GM19328 (cell line): ENCODE results near the gene GALC.
"Not testable (repeated sequence)": the region's sequence is repeated elsewhere in the genome, so short reads cannot be mapped to it uniquely, and the experiment has no call there.

Experiments
- ATAC-seq: cut with Tn5 transposase; IDR thresholded peaks from one replicate; pipeline ENCODE4 v1.9.1; 2021; ENCODE audit warnings: mild to moderate bottlenecking, moderate library complexity; ENCODE audit not compliant: unreplicated experiment

The GALC gene

DNA sequence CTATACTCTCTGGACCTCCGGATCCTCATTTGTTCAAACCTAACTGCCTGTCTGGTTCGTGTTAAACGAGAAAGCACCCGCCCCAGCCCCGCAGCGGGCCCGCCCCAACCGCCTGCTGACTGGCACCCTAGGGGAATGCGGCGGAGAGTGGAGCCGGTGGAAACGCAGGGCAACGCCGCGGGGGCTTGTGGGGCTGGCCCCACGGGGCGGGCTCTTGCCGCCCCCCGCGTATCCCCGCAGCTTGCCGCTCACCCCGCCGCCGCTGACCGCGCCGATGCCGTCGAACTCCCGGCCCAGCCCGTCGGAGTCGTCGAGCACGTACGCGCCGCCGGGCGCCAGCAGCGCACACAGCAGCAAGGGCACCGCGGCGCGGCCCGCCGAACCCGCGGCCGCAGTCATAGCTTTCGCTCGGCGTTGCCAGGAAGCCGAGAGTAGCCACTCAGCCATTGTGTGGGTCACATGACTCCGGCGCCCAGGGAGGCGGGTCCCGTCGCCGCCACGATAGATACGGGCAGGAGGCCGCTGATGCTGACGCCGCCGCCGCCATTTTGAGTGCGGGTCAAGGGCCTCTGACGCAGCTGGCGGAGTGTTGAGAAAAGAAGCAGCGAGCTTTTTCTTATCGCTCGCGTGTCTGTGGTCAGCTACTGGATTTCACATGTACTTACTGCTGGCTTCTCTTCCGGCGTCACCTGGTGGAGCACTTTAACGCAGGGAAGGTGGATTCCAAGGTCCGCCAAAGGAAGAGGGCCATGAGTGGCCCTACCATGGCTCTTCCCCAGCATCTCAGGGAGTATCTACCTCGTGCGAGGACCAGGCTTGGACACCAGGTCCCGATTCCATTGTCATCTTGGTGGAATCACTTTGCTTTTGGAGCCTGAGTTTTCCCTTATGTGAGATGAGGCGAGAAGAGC lies at the start of gene GALC:
GALC (minus strand) TSS at position 465 of the 911 bp plus-strand sequence; CDS start at position 447, 18 bp downstream.
- peak; percentile 86 for ATAC-seq

DNA sequence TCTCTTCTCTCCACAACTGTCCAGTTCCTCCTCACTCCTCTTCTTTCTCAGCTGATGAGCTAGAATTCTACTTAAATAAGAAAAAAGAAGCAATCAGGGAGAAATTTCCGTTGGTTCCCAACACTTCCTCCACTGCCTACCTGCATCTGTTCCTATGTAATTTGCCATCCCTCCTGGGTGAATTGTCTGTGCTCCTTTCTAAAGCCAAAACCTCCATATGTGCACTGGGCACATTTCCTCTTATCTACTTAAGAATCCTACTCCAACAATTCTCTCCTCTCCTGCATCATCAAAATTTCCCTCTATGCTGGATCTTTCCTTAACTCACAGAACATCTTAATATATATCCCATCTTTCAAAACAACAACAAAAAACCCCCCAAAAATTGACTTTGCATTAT lies 47.2 kb upstream of the GALC start:
- ATAC-seq, result no peak

DNA sequence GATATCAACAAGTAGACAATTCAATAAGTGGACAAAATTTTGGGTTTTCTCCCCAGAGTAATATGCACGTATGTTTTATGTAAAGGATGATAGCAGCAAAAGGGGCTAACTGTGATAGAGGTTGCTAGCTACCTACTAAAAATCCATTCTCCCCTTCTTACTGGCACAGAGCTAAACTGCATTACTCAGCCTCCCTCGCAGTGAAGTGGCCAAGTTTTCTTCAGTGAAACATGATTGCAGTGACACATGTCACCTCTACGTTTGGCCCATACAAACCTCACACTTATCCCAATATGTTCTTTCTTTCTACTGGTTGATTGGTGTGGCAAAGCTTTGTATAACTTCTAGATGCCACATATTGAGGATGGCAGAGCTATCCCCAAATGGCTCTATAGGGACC lies 46.2 kb upstream of the GALC start:
- no peak for ATAC-seq

DNA sequence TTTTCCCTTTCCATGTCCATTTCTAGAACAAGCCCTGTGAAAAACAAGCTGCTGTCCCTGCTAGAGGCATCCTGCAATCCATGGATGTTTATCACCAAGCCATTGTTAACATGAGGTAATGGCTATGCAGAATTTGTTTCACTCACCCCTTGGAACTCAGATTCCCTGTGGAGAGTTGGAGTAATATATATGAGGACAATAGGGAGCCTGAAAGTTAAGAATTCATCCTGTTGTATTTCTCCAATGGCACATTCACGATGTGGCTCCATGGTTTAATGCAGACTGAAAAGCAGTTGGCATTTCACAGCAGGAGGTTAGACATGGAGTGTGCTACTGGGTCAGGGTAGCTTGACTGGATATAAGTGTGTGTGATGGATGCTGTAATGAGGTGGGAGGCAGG lies 44.3 kb upstream of the GALC start:
- no peak for ATAC-seq

DNA sequence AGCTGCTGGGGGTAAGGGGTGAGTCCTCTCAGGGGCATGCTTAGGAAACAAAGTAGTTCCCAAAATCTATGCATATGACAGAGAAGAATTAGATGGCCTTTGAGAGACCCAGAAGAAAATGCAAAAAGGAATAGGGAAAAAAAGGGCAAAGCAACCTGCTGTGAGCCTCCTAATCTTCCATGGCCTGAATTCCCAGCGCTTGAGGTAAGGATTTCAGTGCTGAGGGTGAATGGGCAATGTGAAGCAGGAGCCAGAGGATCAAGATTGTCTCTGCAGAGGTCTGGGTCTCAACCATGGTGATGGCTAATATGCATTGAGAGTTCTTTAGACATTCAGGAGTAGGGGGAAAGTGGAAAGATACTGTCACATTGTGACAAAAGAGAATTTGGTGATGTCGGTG lies 43.4 kb upstream of the GALC start:
- no peak for ATAC-seq

DNA sequence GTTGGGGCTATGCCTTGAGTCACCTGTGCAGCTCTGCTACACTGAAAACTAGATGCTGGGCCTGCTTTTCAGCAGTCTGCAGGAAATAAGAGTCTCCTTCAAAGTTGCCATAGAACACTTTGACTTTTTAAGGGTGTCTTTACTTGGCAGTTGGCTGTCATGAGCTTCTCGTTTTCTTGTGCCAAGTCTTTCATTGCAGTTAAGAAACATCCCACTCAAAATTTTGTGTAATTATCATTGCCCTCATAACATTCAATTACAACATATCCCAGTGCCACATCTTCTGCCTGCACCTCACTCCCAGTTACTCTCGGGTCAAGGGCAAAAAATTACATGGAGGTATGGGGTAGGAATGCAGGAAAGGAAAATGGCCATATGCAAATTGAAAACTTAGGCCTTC lies 41.1 kb upstream of the GALC start:
- ATAC-seq, result no peak

DNA sequence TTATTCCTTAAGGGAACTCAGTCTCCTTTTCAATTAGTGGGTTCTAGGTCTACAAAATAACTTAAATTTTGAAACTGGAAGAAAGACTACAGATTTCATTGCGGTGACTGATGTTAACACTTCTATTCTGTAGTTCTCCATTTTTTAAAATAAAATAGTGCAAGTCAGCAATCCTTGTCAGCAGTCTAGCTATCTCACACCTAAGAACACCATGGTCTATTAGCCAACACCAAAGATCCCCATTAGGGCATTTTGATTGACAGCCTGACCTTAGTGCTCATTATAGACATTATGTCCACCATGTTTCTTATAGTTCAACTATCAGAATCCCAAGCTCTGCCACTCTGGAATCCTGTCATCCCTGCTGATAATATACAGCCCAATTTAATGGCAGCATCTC lies 39.4 kb upstream of the GALC start:
- no peak for ATAC-seq

DNA sequence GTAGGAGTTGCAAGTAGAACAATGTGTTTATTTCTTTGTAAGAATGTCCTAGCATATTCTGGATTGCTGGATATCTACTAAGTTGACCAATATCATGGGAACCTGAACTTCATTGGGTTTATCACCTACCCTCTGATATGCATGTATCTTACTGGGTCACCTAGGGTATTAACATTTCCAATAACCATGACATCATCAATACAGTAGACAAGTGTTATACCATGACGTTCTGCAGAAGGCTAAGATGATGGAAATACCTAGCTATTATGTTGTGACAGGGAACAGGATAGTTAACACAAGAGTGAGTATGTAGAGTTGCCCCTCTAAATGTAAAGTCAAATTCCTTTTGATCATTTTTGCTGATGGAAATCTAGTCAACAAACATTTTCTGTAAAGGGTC lies 37.9 kb upstream of the GALC start:
- no peak for ATAC-seq

DNA sequence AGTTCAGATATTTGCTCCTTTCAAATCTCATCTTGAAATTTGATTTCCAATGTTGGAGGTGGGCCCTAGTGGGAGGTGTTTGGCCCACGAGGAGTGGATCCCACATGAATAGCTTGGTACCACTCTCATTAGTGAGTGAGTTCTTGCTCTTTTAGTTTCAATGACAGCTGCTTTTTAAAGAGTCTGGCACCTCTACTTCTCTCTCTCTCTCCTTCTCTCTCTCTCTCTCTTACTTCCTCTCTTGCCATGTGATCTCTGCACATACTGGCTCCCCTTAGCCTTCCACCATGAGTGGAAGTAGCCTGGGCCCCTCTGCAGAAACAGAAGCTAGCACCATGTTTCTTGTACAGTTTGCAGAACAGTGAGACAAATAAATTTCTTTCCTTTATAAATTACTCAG lies 37.1 kb upstream of the GALC start:
- no peak for ATAC-seq

DNA sequence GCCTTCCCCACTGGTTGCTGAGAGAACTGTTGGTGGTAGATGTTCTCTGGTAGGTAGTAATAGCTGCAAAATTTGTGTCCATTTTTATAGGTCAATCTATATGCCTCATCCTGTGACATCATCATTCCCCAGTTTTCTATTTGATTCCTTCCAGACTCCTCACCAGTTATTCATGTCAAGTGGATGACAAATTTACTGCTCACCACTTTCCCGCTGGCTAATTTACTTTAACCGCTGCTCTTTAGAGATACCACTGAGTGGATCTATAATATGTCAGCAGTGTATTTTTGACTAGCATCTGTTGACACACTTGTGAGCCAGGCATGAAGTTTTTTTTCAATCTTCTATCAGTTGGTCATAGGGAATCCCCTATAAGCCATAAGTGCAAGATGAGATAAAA lies 36.5 kb upstream of the GALC start:
- no peak for ATAC-seq

DNA sequence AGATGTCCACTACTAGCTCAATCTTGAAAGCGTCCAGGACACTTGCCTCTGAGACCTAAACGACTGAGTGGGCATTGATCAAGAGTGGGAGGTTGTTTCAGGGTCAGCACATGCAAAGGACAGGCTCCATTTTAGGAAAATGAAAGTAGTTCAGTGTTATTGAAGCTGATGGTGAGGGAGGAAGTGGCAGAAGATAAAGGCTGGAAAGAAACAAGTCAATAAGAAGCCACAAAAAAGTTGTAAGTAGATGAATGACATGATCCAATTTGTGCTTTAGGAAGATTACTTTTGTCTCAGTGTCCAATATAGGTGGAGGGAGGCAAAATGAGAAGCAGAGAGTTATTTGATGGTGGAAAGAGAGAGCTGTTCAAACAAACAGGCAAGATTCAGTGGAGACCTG lies 33.9 kb upstream of the GALC start:
- no peak for ATAC-seq

DNA sequence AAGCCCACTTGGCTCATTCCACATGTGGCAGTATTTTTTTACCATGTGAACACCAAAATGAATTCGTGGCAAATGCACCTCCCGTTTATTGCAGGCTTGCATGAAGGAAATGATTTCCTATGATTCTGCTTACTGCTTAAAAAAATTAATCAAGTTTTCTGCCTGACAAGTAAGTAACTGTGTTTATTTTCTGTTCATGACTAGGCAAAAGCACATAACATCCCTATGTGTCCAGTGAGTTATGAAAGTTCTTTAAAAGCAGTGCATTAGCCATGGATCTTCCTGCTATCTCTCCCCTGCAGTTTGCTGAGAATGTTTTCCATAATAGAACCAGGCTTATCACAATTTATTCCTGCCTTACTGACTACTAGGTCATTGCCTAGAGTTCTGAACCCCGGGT lies 32.3 kb upstream of the GALC start:
- ATAC-seq, result no peak

DNA sequence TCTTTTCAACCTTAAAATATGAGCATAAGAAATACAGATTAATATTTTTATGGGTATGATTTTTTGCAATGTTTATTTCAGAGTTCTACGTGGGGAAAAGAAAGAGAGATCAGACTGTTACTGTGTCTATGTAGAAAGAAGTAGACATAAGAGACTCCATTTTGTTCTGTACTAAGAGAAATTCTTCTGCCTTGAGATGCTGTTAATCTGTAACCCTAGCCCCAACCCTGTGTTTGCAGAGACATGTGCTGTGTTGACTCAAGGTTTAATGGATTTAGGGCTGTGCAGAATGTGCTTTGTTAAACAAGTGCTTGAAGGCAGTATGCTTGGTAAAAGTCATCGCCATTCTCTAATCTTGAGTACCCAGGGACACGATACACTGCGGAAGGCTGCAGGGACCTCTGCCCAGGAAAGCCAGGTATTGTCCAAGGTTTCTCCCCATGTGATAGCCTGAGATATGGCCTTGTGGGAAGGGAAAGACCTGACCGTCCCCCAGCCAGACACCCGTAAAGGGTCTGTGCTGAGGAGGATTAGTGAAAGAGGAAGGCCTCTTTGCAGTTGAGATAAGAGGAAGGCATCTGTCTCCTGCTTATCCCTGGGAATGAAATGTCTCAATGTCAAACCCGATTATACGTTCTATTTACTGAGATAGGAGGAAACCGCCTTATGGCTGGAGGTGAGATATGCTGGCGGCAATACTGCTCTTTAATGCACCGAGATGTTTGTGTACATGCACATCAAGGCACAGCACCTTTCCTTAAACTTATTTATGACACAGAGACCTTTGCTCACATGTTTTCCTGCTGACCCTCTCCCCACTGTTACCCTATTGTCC lies 31.5 kb upstream of the GALC start:
- not testable (repeated sequence) for ATAC-seq

DNA sequence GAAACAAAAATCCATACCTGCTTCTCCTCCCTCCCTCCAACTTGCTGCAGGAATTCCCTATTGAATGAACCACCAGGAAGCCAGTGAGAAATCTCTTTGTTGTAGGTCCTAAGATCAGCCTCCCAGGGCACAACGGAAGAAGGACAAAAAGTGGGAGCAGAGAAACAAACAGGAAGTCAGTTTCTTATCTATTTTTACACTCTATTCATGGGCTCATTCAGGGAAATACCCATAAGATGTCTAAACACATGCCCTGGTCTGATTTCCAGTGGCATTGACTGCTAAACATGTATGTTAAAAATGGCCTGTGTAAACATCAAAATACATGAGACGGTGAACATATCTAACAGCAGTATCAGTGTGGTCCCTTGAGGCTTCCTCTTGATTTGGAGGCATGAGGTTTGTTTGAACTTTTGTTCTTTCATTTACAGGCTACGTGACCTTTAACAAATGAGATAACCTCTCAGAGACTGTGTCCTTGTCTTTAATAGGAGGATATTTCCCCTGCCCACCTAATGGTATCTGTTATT lies 30.7 kb upstream of the GALC start:
- no peak for ATAC-seq

DNA sequence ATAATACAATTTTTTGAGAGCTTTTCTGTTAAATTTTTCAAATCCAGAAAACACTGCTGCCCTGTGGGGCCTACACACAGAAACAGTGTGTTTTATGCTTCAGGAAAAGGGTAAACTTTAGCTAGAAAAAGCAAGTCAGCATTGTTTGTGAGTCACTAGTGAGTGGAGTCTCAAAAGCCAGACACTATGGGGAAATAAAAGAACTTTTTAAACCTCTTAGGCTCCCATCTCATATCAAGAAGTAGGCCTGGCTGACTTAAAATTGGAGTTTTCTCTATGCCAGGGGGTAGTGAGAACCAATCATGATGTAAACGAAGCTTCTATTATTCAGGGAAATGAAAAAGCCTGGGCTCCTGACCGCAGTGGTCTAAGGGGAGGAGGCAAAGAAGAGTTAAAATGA lies 24.6 kb upstream of the GALC start:
- no peak for ATAC-seq

DNA sequence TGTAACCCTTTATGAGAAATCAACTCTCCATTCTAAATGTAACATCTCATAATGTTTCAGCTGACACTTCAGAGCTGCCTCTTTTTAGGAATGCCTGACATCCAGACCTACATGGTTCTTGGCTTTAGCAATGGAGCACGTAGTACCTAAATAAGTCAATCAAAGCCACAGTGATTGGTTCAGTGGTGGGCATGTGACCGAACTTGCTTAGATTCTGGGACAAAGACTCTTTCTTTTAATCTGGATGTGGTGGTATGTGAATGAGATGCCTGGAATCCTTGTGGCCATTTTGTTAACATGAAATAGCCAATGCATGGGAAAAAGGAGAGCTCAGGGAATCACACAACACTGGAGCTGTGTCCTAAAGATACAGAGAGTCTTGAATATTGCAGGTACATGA lies 23.8 kb upstream of the GALC start:
- ATAC-seq, result no peak

DNA sequence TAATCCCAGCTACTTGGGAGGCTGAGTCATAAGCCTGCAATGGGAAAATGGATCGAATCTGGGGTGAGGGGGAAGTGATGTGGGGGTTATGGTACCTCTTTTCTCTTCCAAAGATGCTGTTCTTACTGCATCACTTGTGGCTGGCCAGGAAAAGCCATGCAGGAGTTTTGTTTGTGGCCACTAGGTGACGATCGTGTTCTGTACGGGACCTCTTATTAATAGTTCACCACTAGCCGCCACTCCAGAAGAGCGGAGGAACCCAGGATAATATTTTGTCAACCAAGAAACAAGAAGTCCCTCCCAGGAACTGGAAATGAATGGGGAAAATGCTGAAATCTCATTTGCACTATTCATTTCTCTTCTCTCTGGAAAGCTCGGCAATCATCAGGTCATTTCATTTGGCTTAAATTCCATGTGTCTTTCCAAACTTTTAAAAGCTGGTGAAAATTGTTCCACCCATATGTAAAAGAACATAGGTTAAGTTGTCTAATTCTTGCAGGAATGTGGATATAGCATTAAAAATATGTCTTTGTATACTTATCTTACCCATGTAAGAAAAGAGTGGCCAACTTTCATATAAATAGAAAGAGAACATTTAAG lies 20.9 kb upstream of the GALC start:
- ATAC-seq, result peak; percentile 86

DNA sequence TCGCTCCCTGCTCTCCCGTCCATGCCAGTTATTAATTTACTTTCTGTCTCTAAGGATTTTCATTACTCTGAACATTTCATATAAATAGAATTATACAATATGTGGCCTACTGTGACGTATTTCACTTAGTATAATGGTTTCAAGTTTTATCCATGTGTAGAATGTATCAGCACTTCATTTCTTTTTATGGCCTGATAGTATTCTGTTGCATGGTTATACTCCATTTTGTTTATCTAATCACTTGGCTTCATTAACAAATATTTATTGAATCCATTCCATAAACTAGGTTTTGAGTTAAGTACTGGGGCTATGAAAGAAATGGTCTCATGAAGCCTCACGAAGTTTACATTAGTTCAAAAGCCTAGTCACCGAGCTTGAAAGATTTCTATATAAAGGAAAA lies 19.5 kb upstream of the GALC start:
- no peak for ATAC-seq

DNA sequence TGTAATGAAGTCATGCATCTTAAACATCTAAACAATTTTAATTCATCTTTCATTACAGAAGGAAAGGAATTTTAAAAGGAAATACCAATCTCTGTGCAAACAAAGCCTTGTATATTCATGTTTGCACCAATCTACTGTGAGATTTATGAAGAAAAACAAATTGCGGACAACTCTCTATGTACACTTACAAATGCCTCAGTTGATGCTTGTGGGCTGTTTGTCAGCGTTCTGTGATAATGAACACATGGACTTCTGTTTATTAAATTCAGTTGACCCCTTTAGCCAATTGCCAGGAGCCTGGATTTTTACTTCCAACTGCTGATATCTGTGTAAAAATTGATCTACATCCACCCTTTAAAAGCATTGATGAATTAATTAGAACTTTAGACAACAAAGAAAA lies 17.3 kb upstream of the GALC start:
- no peak for ATAC-seq

DNA sequence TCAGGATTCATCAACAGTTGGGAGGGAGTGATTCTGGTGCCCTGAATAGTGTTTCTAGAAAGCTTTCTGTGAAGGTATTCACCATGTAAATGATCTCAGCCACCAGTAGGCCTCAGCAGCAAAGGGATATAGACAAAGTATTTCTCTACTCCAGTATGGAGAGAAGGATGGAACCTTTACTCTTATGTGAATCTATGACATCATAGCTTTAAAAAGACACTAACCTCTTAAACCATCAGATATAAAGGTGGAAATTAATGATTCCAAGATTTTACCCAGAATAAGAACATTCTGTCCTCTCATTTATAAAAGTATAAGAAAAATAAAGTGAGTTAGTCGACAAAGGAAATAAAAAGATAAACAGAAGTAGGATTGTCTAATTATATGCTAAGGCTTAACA lies 16.5 kb upstream of the GALC start:
- ATAC-seq, result no peak

DNA sequence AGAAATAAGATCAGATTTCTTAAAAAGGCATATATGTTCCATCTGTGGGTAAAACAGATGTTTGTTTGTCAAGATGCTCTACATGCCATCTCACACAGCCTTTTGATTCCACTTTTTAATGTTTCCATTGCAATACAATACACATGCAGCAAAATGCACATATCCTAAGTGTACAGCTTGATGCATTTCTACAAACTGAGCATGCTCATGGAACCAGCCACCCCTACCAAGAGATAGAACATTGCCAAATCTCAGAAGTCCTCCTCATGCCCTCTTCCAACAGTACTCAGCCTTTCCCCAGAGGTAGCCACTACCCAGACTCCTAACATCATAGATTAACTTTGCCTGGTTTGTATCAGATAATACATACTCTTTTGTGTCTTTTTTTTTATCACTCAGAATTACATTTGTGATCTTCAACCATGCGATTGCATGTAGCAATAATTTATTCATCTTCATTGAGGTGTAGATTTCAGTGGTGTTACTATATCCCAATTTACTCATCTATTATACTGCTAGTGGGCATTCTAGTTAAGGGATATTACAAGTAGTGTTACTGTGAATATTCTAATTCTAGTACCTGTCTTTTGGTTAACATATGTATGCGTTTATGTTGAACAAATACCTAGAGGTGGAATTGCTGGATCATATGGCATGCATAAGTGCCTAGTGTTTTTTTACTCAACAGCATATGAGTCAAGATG lies 15.2 kb upstream of the GALC start:
- no peak for ATAC-seq
